Activated CD8-positive, alpha-beta T cell treated with anti-CD3 and anti-CD28 coated beads for 36 hours (primary cell): ENCODE results near the gene SFPQ. TPM values are rescaled to one million over a fixed set of nuclear protein-coding genes. Genes with fewer than 3 reads are reported as not detected.

Experiments used
- ATAC-seq: fragments of 200-7000 bp; cut with Tn5 transposase; one replicate; pipeline ENCODE4 v1.10.0; 2021; ENCODE audit warnings: mild to moderate bottlenecking, moderate library complexity
- CTCF ChIA-PET: fragments of 350-600 bp; sonication (Branson Sonifier 250); formaldehyde crosslinking; loops from one replicate; lab custom pipeline; 2021; ENCODE audit warnings: antibody characterized with exemption; lab: Charles Lee
- POLR2A ChIA-PET: fragments of 350-600 bp; sonication (Branson Sonifier 250); formaldehyde crosslinking; loops from one replicate; lab custom pipeline; 2021; ENCODE audit warnings: antibody characterized with exemption; lab: Charles Lee
- DNase-seq: peaks from one replicate; pipeline ENCODE4 v3.0.0-alpha.2; 2020
- H3K27ac Mint-ChIP-seq: one replicate; pipeline ENCODE4 v1.8.0; 2021; ENCODE audit warnings: mild to moderate bottlenecking, mixed read lengths
- H3K27me3 Mint-ChIP-seq: one replicate; pipeline ENCODE4 v1.8.0; 2021; ENCODE audit warnings: mixed read lengths
- H3K36me3 Mint-ChIP-seq: one replicate; pipeline ENCODE4 v1.8.0; 2021; ENCODE audit warnings: low read depth, mixed read lengths
- H3K4me1 Mint-ChIP-seq: one replicate; pipeline ENCODE4 v1.8.0; 2021; ENCODE audit warnings: low read depth, mixed read lengths
- H3K4me3 Mint-ChIP-seq: one replicate; pipeline ENCODE4 v1.8.0; 2021; ENCODE audit warnings: mild to moderate bottlenecking, moderate library complexity, mixed read lengths
- H3K9me3 Mint-ChIP-seq: one replicate; pipeline ENCODE4 v1.8.0; 2021; ENCODE audit warnings: mixed read lengths
- CTCF ChIP-seq: fragments of 200-600 bp; IDR thresholded peaks from one replicate; pipeline ENCODE4 v1.8.0; 2022; ENCODE audit warnings: antibody characterized with exemption, mild to moderate bottlenecking
- intact Hi-C: fragments of 100-400 bp; cut with micrococcal nuclease; formaldehyde crosslinking; loops from one replicate; pipeline ENCODE4 v1.10.0; 2022
- total RNA-seq, 2 experiments: library from RNA; stranded (reverse); gene quantifications; one replicate each; pipeline ENCODE4 v1.2.3, GENCODE V29; 2021

The SFPQ gene
- total RNA-seq, 2 experiments from 2014 or later: 295 to 297 TPM

GRCh38 chr1:35178295-35178695 is 14.7 kb downstream of the SFPQ start:
- H3K27me3 Mint-ChIP-seq: no peaks in the 10 kb centered on the region
- ATAC-seq (no peak), DNase-seq (no peak)
- no peak for TF ChIP-seq CTCF
- peaks cover 48% of the 10 kb centered on the region for H3K4me1 Mint-ChIP-seq
- intact Hi-C loops: no loop called here
- ChIA-PET POLR2A (interaction anchor here (0.5 to 8.2 kb wide), 9 partner anchors 7 to 147 kb away, joined by 3 to 90 read pairs (median 6); partner anchors contain the start of genes SFPQ, ZMYM1 and ZMYM6), CTCF (interaction anchor here (1.0 kb wide), 1 partner anchor 156 kb away, joined by 3 read pairs; no protein-coding TSS in a partner anchor)
- no peaks in the 10 kb centered on the region for H3K9me3 Mint-ChIP-seq
- H3K27ac Mint-ChIP-seq: peak overlapping the region; percentile 64
- peaks cover 81% of the 10 kb centered on the region for H3K36me3 Mint-ChIP-seq
- H3K4me3 Mint-ChIP-seq: no peak overlapping the region

GRCh38 chr1:35177237-35177786 is 15.6 kb downstream of the SFPQ start:
- Mint-ChIP-seq H3K36me3 (peaks cover 73% of the 10 kb centered on the region), H3K4me1 (peaks cover 40% of the 10 kb centered on the region), H3K27me3 (no peaks in the 10 kb centered on the region), H3K4me3 (no peak overlapping the region), H3K27ac (peak overlapping the region; percentile 49), H3K9me3 (no peaks in the 10 kb centered on the region)
- intact Hi-C loops: no loop called here
- ChIA-PET POLR2A (interaction anchor here (2.9 to 8.2 kb wide), 2 partner anchors 9 to 12 kb away, joined by 10 to 90 read pairs; no protein-coding TSS in a partner anchor), CTCF (no interaction called here)
- DNase-seq (no peak), ATAC-seq (no peak)
- TF ChIP-seq CTCF: no peak

GRCh38 chr1:35175602-35176001 is 17.3 kb downstream of the SFPQ start:
- Mint-ChIP-seq H3K36me3 (peaks cover 56% of the 10 kb centered on the region), H3K27me3 (no peaks in the 10 kb centered on the region), H3K27ac (no peak overlapping the region), H3K4me1 (peaks cover 23% of the 10 kb centered on the region), H3K4me3 (no peak overlapping the region), H3K9me3 (no peaks in the 10 kb centered on the region)
- POLR2A ChIA-PET: interaction anchor here (0.7 to 8.2 kb wide), 4 partner anchors 11 to 146 kb away, joined by 3 to 90 read pairs (median 3); no protein-coding TSS in a partner anchor
- TF ChIP-seq CTCF: no peak
- CTCF ChIA-PET: no interaction called here
- intact Hi-C loops: no loop called here
- ATAC-seq (no peak), DNase-seq (no peak)

GRCh38 chr1:35175098-35175576 is 17.8 kb downstream of the SFPQ start:
- Mint-ChIP-seq H3K4me3 (no peak overlapping the region), H3K27me3 (no peaks in the 10 kb centered on the region), H3K4me1 (peaks cover 18% of the 10 kb centered on the region), H3K36me3 (peaks cover 51% of the 10 kb centered on the region), H3K9me3 (no peaks in the 10 kb centered on the region), H3K27ac (no peak overlapping the region)
- POLR2A ChIA-PET: interaction anchor here (0.8 to 8.2 kb wide), 3 partner anchors 11 to 15 kb away, joined by 3 to 90 read pairs (median 3); no protein-coding TSS in a partner anchor
- DNase-seq (no peak), ATAC-seq (no peak)
- no peak for TF ChIP-seq CTCF
- intact Hi-C loops: no loop called here
- CTCF ChIA-PET: no interaction called here

- peaks cover 8% of the 10 kb centered on the region for H3K4me1 Mint-ChIP-seq
- peaks cover 40% of the 10 kb centered on the region for H3K36me3 Mint-ChIP-seq
- CTCF ChIA-PET: no interaction called here
- TF ChIP-seq CTCF: no peak
- ATAC-seq (no peak), DNase-seq (no peak)
- intact Hi-C loops: no loop called here
- H3K9me3 Mint-ChIP-seq: no peaks in the 10 kb centered on the region
- no peak overlapping the region for H3K4me3 Mint-ChIP-seq
- POLR2A ChIA-PET: interaction anchor here (8.2 kb wide), 1 partner anchor 16 kb away, joined by 90 read pairs; no protein-coding TSS in a partner anchor
- H3K27me3 Mint-ChIP-seq: no peaks in the 10 kb centered on the region
- H3K27ac Mint-ChIP-seq: peak overlapping the region; percentile 7
Measured at GRCh38 chr1:35173909-35174540, 18.9 kb downstream of the SFPQ start.
